Measurements from ENCODE around the gene TANC2.
"Not testable (repeated sequence)": the region's sequence is repeated elsewhere in the genome, so short reads cannot be mapped to it uniquely, and the experiment has no call there.

Gene TANC2

DNA sequence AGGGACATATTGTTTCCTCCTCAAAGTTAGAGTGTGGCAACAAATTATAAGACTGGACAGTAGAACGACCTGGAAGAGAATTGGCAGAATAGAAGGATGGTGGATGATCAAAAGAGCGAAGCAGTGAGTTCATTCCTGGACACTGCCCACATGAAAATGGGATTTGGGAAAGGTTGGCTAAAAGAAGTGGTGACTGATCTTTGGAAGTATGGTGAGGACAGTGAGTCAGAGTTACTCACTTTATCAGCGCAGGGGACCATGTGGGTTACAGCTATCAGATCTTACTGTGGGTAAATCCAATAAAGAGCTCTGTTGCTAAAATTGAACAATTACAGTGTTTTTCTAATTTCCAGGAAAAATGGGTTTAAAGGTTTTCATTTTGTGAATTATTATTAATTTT lies 2.7 kb upstream of the TANC2 start:
- no peak for DNase-seq (ENCODE audit: low read depth in 1 of 2, low spot score in 1 of 2)

DNA sequence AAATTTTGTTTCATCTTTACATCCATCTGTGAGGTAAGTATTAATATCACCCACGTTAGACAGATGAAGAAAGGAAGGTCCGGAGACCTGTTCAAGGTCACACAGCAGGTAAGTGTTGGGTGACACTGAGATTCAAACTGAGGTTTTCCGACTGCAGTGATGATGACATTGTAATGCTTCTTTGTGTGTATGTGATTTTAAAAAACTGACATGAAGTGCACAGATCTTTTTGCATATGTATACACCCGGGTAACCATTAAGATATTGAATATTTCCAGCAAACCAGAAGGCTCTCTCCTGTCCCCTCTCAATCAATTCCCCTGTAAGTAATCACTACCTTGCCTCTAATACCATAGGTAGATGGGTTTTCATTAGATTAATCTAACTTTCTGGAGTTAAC lies 1.5 kb upstream of the TANC2 start:
- DNase-seq (ENCODE audit: low read depth in 1 of 2, low spot score in 1 of 2) = no peak

DNA sequence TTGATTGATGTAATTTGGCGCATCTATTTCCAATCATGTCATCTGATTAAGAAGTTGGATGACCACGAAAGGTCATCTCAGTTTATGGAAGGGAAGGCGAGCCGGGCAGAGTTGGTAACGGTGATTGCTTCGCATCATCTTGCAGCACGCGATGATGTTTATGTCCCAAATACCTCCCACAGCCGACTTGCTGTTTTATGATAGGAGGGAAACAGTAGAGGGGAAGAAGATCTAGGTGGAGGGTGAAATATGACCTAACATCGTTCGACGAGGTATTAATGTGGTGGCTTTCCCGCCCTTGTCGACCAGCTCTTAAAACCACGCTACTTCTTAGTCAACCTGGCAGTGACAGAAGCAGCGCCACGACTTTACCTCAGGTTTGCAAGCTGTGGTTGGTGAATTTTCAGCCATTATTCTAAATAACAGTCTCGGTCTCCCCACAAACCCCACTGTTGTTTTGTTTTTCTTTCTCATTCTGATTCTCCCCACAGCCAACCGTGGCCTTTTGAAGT lies 805 bp upstream of the TANC2 start:
- peak in 1 of 2 donors; percentile 27 for DNase-seq (ENCODE audit: low read depth in 1 of 2, low spot score in 1 of 2)

DNA sequence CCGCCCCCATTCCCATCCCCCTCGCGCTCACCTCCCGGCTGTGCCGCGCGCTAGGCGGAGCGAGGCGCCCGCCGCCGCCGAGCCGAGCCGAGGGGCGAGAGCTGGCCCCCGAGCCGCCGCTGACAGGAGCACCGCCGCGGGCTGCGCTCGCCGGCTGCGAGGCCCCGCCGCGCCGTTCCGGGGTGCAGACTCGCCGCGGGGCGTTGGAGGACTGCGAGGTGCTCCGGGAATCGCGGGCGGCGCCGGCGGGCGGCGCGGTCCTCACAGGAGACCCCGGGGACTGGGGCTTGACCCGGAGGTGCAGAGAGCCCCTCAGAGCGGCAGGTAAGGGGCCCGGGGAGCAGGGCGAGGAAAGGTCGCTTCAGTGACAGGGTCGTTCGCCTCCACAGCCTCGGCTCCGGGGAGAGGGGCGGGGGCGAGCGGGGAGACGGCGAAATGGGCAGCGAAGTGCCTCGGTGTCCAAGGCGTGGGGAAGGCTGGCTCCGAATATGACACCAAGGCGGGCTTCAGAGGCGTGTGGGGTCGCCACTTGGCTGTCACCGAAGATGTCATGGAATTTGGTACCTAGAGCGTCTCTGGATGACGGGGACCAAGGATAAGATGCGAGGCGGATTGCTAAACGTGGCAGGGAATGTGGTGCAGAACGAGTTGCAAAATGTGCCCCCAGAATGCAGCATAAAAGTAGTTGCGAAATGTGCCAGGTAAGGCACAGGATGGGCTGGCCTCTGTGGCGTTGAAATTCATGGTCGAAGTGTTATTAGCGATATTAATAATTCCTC lies 580 bp downstream of the TANC2 start:
- peak; percentile 5 to 28 for DNase-seq (ENCODE audit: low read depth in 1 of 2, low spot score in 1 of 2)

DNA sequence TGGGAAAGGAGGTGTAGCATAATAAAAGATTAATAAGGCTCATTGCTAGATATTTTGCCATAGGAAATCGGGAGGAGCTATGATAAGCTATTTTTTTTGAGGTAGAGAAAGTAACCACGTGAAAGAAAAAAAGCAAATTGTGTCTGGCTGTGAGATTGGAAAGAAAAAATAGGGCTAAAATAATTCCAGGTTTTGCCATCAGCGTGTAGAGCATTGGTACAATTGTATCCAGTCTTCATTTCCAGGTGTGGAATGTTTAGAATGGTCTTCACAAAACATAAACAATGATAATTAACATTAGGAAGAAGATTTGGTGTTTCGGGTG lies 1.1 kb downstream of the TANC2 start:
- DNase-seq (ENCODE audit: low read depth in 1 of 2, low spot score in 1 of 2) = no peak

DNA sequence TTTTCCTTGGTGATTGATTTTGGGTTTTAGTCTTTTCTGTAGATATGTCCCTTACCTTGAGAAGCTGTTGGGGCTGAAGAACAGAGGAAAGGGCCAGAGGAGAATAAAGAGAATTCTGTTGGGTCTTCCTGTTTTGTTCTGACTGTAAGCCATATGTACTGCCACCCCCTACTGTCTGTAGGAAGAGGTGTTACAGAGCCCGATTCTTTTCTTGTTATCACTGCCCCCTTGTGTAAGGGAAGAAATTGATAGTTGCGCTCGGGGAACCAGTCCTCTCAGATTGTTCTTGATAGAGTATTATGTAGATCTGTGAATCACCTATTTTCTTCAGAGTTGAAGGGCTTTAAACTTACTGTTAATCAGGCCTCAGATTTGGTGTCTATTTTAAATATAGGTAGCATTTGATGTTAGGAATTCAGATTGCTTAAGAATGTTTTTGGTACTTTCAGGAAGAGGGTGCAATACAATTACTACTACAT lies 2.4 kb downstream of the TANC2 start:
- peak in 1 of 2 donors; percentile 13 for DNase-seq (ENCODE audit: low read depth in 1 of 2, low spot score in 1 of 2)

DNA sequence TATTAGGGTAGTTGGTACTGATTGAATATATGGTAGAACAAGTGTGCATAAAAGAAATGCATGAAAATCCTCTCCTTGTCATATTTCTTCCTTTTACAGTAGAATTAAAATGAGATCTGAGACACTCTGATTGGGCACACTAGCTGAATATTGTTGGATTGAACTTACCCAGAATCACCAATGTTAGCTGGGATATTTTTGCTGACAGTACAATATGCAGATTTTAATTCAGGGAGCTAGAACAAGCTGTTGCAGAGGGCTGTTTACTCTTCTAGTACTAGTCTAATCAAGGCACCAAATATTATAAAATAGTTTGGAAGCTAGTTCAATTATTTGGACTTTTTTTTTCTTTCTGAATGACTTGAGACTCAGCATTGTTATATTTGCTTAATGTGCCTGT lies 4.6 kb downstream of the TANC2 start:
- DNase-seq (ENCODE audit: low read depth in 1 of 2, low spot score in 1 of 2) = no peak

DNA sequence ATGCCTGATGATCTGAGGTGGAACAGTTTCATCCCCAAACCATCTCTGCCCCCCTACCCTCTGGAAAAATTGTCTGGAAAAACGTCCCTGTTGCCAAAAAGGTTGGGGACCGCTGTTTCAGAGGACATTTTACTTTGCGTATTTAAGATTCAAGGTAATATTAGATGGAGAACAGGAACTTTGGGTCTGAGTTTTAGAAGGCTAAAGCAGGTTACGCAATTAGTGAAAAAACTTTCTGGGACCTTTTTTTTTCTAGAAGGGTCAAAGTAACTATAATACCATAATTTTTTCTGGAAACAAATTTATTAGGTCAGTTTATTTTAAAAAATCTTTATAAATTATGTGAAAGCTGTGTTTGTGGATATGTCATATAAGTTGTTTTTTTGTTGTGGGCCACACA lies 5.8 kb downstream of the TANC2 start:
- no peak for DNase-seq (ENCODE audit: low read depth in 1 of 2, low spot score in 1 of 2)

DNA sequence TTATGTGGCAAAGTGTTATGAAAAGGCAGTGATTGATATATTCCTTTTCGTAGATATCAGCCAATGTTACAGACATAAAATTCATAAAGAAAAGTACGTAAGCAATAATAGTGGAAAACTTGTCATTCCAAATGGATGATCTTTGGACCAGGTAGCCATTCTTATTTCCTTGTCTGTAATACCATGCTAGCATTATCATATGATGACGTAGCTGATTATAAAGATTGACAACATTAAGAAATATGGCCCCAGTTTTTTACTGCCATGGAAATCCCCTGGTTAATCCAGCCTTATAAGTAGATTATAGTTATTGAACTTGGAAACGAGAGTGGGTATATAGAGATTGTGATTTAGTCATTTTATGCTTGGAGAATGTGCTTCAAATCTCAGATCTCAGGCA lies 8.8 kb downstream of the TANC2 start:
- DNase-seq (ENCODE audit: low read depth in 1 of 2, low spot score in 1 of 2) = no peak

DNA sequence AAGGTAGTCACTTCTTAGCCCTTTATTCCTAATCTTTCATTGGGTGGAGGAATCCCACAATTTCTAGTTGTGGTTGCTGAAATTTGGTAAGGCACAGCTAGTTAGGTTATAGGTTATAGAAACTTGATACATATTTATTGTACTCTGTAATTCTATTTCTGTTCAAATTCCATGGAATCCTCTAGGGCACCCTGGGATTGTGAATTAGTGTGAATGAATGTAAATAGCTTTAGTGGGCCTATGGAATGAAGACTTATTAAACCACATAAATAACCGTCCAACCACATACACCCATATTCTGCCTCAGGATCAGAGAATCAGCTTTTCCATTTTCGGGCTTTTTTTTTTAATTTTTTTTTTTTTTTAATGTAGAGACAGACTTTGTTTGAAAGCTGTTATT lies 9.2 kb downstream of the TANC2 start:
- no peak for DNase-seq (ENCODE audit: low read depth in 1 of 2, low spot score in 1 of 2)

DNA sequence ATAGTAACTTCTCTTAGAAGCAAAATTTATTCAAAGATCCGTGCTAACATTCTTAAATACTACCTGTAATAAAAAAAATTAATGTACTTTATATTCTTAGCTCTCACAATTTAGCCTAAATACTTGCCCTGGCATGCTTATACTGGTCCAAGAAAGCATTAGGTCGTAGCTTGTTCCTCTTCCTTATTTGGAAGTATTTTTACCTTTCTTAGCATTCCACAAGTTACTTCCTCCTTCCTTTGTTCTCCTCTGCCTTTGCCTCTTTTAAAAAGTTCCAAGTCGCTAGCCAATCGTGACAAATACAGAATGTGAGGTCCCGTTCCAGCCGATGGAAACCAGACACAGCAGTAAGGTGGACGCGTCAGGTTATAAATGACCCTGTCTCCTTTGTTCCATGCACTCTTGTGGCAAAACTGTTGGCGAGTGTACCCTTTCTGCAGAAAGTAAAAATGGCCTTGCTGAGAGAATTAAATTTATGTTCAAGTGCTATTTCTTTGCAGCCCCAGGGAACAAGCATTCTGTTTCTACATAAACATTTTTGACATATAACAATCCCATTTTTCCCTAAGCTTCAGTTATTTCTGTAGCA lies 10.7 kb downstream of the TANC2 start:
- DNase-seq (ENCODE audit: low read depth in 1 of 2, low spot score in 1 of 2) = not testable (repeated sequence)

DNA sequence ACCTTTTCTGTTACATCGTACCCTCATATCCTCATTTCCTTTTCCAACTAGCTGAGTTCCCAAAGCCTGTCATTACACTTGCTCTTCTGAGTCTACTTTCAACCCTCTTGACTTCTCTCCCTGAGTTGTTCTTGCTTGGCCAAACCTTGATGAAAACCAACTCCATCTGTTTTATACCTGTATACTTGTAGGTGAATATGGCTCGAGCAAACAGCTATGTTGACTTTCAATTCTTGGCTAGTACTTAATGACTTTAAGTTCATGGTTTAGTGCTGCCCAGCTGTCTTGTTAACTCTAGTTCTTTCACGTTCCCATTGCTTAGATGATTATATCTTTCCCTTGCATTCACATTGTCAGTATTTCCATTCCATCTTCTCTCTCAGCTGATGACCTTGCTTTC lies 14.8 kb downstream of the TANC2 start:
- DNase-seq (ENCODE audit: low read depth in 1 of 2, low spot score in 1 of 2) = no peak

DNA sequence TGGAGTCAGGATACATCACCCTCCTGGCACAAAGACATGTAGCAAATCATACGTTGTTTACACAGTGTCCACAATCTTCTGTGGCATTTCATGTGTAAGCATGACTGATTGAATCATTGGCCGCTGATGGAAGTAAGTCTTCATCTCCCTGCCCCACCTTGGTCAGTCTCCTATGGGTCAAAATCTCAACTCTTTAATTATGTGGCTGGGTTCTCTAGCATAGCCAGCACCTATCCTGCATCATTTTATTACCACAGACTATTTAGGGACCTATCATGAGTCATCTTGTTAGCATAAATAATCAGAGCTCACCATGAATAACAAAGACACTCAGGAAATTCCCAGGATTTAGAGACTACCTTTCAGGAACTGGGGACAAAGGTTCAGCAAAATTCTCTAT lies 15.9 kb downstream of the TANC2 start:
- DNase-seq (ENCODE audit: low read depth in 1 of 2, low spot score in 1 of 2) = no peak

DNA sequence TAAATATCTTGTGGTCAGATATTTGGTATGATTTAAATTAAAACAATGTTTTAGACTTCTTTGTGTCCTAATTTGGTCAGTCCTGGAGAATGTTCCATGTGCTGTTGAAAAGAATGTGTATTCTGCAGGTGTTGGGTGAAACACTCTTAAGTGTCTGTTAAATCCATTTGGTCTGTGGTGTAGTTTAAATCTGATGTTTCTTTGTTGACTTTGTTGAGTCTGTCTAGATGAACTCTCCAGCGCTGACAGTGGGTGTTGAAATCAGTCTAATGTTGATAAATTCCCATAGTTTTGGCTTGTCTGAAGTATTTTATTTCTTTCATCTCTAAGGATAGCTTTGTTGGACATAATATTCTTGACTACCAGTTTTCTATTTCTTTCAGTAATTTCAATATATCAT lies 18.8 kb downstream of the TANC2 start:
- no peak for DNase-seq (ENCODE audit: low read depth in 1 of 2, low spot score in 1 of 2)

DNA sequence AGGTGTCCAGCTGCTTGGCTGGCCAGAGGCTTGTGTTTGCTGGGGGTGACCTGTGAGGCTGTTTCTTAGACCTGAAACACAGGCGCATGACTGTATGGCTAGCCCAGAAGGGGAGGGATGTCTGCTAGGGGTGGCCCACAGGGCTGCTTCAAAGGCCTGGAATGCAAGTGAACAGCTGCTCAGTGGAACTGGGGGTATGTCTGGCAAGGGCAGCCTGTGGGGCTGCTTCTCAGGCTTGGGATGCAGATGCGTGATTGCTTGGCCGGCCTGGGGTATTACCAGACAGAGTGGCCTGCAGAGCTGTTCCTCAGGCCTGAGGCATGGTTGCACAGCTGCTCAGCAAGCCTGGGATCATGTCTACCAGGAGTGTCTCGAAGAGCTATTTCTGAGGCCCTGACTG lies 20.5 kb downstream of the TANC2 start:
- DNase-seq (ENCODE audit: low read depth in 1 of 2, low spot score in 1 of 2) = no peak

DNA sequence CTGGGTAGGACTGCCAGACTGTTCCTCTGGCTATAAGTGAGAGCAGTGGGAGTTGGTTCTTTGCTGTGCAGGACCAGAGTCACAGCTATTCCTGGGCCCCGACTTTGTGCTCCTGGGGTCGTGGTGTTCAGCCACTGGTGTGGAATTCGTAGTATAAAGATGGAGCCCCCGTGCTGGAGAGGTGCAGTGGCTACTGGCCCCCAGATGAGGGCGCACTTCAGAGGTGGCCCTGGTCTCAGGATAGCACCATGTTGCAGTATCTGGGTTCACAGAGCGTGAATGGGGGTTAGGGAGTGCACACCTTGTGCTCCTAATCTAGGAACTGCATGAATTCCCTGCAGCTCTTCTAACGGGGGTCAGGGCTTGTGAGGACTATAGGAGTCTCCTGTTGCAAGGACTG lies 21.1 kb downstream of the TANC2 start:
- no peak for DNase-seq (ENCODE audit: low read depth in 1 of 2, low spot score in 1 of 2)

DNA sequence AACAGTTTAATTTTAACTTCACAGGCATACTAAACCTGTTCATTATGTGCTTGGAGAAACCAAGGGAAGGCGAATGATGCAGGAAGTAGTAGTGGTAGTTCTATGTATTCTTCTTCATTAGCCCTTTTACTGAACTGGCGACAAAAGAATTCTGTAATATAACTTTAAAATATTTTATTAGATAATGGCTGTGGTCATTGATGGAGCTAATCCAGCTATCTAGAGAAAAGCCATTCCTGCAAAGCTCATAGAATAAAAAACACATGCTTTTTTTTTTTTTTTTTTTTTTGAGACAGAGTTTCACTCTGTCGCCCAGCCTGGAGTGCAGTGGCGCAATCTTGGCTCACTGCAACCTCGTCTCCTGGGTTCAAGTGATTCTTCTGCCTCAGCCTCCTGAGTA lies 23.5 kb downstream of the TANC2 start:
- no peak for DNase-seq (ENCODE audit: low read depth in 1 of 2, low spot score in 1 of 2)

DNA sequence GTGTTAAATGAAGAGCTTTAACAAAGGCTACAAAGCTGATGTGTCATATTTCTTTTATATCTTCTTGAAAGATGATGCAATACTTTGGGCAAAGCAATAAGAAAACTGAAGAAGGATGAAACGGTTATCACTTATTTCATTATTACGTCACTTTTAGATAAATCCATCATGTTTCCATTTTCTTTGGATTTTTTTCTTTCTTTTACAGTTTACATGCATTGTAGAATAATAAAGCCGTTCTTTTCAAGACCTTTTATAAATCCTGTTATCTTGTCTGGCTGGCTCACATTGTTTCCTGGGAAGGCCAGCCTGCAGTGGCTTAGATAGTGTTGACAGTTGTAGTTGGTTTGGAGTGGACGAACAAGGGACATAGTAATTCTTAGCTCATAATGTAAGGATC lies 28.9 kb downstream of the TANC2 start:
- DNase-seq (ENCODE audit: low read depth in 1 of 2, low spot score in 1 of 2) = no peak

DNA sequence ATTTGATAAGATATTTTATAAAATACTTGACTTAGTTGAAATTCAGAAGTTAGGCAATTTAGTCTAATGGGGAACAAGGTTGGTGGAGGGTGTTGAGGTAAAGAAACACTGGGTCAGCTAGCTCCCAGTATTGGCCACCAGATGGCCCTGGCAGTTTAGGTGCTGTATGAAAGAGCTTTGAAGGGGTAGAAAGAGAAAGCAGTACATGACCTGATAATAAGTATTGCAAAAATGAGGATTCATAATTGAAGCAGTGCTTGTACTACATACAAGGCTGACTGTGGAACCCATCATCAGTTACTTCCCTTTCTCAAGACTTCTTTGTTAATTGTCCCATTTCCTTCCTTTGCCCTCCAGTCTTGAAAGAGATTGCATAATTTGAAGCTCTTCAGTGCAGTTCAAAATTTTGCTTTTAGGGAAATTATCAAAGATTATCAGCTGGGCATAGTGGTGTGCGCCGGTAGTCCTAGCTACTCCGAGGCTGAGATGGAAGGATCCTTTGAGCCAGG lies 29.4 kb downstream of the TANC2 start:
- DNase-seq (ENCODE audit: low read depth in 1 of 2, low spot score in 1 of 2) = no peak

DNA sequence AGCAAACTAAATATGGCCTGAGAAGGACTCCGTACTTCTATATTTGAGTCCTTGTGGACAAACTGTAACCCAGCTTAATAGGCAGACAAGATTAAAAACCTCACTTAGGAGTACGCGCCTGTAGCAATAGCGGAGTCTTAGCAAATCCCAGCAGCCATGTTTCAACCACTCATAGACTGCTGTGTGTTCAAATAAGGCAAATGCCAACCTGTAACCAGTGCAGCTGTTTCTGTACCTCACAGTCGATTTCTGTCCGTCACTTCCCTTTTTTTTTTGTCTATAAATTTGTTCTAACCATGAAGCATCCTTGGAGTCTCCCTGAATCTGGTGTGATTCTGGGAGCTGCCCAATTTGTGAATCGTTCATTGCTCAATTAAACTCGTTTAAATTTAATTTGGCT lies 30.2 kb downstream of the TANC2 start:
- no peak for DNase-seq (ENCODE audit: low read depth in 1 of 2, low spot score in 1 of 2)

DNA sequence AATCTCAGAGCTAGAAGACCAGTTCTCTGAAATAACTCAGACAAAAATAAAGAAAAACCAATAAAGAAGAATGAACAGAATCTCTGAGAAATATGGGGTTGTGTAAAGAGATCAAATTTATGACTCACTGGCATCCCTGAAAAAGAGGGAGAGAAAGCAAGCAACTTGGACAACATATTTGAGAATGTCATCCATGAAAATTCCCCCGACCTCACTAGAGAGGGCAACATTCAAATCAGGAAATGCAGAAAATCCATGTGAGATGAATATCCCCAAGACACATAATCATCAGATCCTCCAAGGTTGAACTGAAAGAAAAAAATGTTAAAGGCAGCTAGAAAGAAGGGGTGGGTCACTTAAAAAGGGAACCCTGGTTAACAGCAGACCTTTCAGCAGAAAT lies 32.1 kb downstream of the TANC2 start:
- DNase-seq (ENCODE audit: low read depth in 1 of 2, low spot score in 1 of 2) = no peak

DNA sequence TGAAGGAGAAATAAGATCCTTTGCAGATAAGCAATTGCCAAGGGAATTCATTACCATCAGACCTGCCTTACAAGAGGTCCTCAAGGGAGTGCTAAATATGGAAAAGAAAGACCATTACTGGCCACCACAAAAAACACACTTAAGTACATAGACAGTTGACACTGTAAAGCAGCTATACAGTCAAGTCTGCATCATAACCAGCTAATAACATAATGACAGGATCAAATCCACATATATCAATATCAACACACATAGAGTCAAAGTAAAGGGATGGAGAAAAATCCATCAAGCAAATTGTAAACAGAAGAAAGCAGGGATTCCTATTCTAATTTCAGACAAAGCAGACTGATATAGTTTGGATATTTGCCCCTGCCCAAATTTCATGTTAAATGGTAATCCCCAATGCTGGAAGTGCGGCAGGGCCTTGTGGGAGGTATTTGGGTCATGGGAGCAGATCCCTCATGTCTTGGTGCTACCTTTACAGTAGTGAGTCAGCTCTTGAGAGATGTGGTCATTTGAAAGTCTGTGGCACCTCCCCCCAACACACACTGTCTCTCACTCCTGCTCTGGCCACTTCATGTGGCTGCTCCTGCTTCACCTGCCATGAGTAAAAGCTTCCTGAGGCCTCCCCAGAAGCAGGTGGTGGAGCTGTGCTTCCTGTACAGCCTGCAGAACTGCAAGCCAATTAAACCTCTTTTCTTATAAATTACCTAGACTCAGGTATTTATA lies 32.8 kb downstream of the TANC2 start:
- no peak for DNase-seq (ENCODE audit: low read depth in 1 of 2, low spot score in 1 of 2)
